AG09319 (cell line): ENCODE measurements around the gene LPCAT2.
"Not testable (repeated sequence)": the region's sequence is repeated elsewhere in the genome, so short reads cannot be mapped to it uniquely, and the experiment has no call there.

Experiments
- DNase-seq: peaks from one replicate; pipeline ENCODE4 v3.0.0-alpha.2; 2010; ENCODE audit warnings: low read depth; ENCODE audit errors: extremely low read depth
- TF ChIP-seq, protein P1 (sequence below): IDR thresholded peaks from 2 replicates; pipeline ENCODE4 v1.5.1; 2011; ENCODE audit warnings: low read depth, mild to moderate bottlenecking, inconsistent platforms, low read length, moderate library complexity

The LPCAT2 gene

GRCh38 chr16:55592306-55592705, 83.4 kb downstream of the LPCAT2 start:
- DNase-seq: no peak
- TF ChIP-seq, protein P1, sequence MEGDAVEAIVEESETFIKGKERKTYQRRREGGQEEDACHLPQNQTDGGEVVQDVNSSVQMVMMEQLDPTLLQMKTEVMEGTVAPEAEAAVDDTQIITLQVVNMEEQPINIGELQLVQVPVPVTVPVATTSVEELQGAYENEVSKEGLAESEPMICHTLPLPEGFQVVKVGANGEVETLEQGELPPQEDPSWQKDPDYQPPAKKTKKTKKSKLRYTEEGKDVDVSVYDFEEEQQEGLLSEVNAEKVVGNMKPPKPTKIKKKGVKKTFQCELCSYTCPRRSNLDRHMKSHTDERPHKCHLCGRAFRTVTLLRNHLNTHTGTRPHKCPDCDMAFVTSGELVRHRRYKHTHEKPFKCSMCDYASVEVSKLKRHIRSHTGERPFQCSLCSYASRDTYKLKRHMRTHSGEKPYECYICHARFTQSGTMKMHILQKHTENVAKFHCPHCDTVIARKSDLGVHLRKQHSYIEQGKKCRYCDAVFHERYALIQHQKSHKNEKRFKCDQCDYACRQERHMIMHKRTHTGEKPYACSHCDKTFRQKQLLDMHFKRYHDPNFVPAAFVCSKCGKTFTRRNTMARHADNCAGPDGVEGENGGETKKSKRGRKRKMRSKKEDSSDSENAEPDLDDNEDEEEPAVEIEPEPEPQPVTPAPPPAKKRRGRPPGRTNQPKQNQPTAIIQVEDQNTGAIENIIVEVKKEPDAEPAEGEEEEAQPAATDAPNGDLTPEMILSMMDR: no peak

DNA sequence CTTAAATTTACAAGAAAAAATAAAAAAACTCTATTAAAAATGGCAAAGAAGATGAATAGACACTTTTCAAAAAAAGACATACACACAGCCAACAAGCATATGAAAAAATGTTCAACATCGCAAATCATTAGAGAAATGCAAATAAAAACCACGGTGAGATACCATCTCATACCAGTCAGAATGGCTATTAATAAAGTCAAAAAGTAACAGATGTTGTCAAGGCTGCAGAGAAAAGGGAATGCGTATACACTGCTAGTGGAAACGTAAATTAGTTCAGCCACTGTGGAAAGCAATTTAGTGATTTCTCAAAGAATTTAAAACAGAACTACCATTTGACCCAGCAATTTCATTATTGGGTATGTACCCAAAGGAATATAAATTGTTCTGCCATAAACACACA, 89.1 kb downstream of the LPCAT2 start:
- TF ChIP-seq, protein P1: no peak
- DNase-seq: no peak

- TF ChIP-seq, protein P1: no peak
- DNase-seq: peak; percentile 25
Observed at GRCh38 chr16:55605754-55606336, 97.0 kb downstream of the LPCAT2 start.

- no peak for DNase-seq
- TF ChIP-seq, protein P1: no peak
Observed at GRCh38 chr16:55613613-55614335, 104.9 kb downstream of the LPCAT2 start.

DNA sequence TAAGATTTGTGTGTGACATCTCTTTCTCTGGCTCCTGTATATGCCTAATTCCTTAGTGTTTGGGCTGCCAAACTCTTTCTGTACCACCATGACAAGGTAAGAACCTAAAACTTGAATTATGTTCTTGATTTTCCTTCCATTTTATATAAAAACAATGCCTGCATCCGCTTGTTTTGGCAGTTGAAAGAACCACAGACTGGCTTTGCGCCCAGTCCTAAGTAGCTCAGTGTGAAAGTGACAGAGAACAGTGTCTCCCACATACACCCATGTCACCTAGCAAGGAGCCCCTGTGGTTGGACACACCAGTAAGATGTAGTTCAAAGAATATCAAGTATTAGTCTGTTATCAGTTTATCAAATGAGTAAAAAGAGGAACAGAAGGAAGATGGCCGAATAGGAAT, 106.2 kb downstream of the LPCAT2 start:
- DNase-seq: no peak
- TF ChIP-seq, protein P1: no peak

DNA sequence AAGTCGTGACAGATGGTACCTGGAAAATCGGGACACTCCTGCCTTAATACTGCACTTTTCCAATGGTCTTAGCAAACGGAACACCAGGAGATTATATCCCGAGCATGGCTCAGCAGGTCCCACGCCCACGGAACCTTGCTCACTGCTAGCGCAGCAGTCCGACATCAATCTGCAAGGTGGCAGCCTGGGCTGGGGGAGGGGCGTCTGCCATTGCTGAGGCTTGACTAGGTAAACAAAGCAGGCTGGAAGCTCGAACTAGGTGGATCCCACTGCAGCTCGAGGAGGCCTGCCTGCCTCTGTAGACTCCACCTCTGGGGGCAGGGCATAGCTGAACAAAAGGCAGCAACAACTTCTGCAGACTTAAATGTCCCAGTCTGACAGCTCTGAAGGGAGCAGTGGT, 106.8 kb downstream of the LPCAT2 start:
- DNase-seq: not testable (repeated sequence)

- TF ChIP-seq, protein P1: no peak
- no peak for DNase-seq
Observed at GRCh38 chr16:55621771-55622170, 112.9 kb downstream of the LPCAT2 start.

- TF ChIP-seq, protein P1: no peak
- DNase-seq: no peak
Observed at GRCh38 chr16:55622272-55622671, 113.4 kb downstream of the LPCAT2 start.
